C4-2B (cell line): Measurements from ENCODE around the gene NUP98.

ENCODE experiments used
- H3K27ac ChIP-seq: fragments of 450-650 bp; 2 replicates; pipeline ENCODE4 v1.5.1; 2017
- ZFX ChIP-seq: fragments of 450-650 bp; IDR thresholded peaks from 2 replicates; pipeline ENCODE4 v1.6.1; 2017
- TF ChIP-seq, protein P1 (sequence below): fragments of 450-650 bp; conservative IDR thresholded peaks from 2 replicates; pipeline ENCODE4 v1.5.1; 2017; ENCODE audit warnings: mild to moderate bottlenecking

The NUP98 gene

GRCh38 chr11:3808861-3809623 is 11.7 kb upstream of the NUP98 start:
- TF ChIP-seq, protein P1, sequence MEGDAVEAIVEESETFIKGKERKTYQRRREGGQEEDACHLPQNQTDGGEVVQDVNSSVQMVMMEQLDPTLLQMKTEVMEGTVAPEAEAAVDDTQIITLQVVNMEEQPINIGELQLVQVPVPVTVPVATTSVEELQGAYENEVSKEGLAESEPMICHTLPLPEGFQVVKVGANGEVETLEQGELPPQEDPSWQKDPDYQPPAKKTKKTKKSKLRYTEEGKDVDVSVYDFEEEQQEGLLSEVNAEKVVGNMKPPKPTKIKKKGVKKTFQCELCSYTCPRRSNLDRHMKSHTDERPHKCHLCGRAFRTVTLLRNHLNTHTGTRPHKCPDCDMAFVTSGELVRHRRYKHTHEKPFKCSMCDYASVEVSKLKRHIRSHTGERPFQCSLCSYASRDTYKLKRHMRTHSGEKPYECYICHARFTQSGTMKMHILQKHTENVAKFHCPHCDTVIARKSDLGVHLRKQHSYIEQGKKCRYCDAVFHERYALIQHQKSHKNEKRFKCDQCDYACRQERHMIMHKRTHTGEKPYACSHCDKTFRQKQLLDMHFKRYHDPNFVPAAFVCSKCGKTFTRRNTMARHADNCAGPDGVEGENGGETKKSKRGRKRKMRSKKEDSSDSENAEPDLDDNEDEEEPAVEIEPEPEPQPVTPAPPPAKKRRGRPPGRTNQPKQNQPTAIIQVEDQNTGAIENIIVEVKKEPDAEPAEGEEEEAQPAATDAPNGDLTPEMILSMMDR, result peak; percentile 76
- 0 out of 2 replicates have a peak, but pooled peaks have one; percentile 10 for TF ChIP-seq ZFX
- H3K27ac ChIP-seq, result peak overlapping the region; percentile 82

DNA sequence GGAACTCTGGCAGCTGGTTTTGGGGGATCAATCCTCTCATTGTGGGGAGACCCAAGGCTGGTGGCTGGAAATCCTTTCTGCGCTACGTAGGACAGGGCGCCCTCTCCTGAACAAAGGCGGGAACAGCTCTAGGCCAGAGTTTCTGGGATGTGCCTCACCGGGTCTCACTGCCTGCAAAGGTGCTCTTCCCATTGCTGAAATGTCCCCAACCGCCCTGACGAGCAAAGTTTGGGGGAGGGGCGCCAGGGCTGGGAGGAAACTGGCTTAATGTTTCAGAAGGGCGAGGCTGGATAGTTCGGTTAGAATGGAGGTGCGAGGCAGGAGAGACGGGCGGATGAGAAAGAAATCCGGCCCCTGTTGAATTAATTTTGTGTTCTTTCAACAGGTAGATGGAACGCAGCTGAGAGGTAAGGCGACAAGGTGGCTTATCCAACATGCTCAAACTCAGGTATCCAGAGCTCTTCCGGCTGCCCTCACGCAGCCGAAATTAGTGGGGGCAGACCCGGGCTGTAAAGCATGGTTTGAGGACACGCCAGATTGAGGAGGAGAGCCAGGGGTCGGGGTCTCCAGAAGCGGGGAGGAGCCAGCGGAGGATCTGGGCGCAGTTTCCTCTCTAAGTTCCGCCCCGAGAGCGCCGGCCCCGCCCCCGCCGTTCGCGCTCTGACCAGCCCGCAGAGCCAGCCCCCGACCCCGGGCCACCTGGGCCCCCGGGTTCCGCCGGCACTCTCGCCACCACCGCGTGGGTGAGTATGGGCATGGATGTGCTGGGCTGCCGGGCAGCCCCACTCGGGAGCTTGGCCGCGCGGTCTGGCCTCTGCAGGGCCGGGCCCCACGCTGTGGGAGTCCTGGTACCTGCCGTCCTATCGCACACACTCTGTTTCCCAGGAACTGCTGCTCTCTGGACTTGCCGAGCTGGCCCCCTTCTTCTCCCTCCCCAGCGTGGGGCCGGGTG is 10.8 kb upstream of the NUP98 start, which contains the start of gene PGAP2:
TSS of gene PGAP2 (plus strand) at position 652 of the 952 bp plus-strand sequence. CDS start 2,700 bp downstream, outside the sequence.
- TF ChIP-seq, protein P1, result peak; percentile 78
- TF ChIP-seq ZFX, result peak; percentile 21; the same call in 1 of the 2 replicates
- H3K27ac ChIP-seq, result peak within 1 kb of the TSS; percentile 82

- no peak overlapping the region for H3K27ac ChIP-seq
- TF ChIP-seq ZFX, result no peak
- TF ChIP-seq, protein P1, result no peak
Measured at GRCh38 chr11:3803726-3804495, 6.6 kb upstream of the NUP98 start.

DNA sequence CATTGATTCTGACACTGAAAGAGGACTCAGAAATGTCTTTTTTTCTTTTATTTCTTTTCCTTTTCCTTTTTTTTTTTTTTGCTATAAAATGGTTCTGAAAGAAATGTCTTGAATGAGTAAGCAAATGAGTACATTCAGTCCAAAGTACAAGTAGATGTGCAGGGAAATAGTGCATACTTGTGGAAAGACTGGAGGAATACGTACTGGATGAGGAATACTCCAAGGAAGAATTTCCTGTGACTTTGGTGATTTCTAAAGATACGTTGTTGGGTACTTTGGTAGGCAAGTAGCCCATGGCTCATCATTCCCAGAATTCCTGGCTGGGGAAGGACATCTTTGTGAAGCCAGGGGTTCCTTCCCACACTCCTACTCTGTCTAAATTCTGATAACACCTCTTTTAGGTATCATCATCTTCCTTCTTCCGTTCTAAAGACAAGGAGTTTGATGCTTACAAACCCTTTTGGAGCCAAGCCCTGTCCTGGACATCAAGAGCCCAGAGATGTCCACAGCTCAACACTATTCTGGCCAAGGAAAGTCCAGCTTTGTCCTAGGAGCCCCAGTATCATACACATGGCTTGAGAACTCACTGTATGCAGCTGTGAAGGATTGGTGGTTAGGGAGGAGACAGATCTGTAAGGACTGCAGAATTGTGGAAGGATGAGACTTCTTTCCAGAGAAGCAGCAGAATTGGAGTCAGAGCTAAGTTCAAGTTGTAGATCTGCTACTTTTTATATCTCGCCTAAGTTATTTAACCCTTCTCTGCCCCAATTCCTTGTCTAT is 4.8 kb upstream of the NUP98 start:
- no peak for TF ChIP-seq ZFX
- TF ChIP-seq, protein P1, result no peak
- H3K27ac ChIP-seq, result no peak overlapping the region

DNA sequence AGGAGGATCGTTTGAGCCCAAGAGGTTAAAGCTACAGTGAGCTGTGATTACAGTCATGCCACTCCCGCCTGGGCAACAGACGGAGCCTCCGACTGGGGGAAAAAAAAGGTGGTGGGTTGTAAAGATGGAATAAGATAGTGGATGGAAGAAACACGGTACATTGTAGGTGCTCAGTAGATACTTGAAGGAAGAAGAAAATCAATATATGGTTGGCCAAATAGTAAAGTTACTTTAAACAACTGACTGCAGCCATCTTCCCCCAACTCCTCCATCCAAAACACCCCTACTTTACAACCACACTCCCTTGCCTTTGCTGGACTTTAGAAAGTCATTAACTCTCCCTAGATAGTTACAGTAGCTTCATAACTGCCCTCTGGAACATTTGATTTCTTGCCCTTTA is 2.5 kb upstream of the NUP98 start:
- TF ChIP-seq, protein P1, result no peak
- TF ChIP-seq ZFX, result no peak
- no peak overlapping the region for H3K27ac ChIP-seq

DNA sequence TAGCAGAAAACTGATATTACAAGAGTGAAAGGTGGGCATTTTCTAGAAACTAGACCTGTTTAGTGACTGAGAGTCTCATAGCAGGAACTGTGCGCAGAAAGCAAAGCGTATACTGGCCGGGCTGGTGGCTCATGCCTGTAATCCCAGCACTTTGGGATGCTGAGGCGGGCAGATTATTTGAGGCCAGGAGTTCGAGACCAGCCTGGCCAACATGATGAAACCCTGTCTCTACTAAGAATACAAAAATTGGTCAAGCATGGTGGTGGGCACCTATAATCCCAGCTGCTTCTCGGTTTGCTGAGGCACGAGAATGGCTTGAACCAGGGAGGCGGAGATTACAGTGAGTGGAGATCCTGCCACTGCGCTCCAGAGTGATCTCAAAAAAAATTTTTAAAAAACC is 1.8 kb upstream of the NUP98 start:
- TF ChIP-seq, protein P1, result no peak
- TF ChIP-seq ZFX, result no peak
- H3K27ac ChIP-seq, result no peak overlapping the region; the same call in 1 of the 2 replicates
